GM18508 (cell line): ENCODE measurements around the gene SMARCB1.

ENCODE experiments used
- ATAC-seq: cut with Tn5 transposase; IDR thresholded peaks from one replicate; pipeline ENCODE4 v1.9.1; 2021; ENCODE audit warnings: moderate number of reproducible peaks; ENCODE audit not compliant: insufficient read depth, unreplicated experiment

Gene SMARCB1

DNA sequence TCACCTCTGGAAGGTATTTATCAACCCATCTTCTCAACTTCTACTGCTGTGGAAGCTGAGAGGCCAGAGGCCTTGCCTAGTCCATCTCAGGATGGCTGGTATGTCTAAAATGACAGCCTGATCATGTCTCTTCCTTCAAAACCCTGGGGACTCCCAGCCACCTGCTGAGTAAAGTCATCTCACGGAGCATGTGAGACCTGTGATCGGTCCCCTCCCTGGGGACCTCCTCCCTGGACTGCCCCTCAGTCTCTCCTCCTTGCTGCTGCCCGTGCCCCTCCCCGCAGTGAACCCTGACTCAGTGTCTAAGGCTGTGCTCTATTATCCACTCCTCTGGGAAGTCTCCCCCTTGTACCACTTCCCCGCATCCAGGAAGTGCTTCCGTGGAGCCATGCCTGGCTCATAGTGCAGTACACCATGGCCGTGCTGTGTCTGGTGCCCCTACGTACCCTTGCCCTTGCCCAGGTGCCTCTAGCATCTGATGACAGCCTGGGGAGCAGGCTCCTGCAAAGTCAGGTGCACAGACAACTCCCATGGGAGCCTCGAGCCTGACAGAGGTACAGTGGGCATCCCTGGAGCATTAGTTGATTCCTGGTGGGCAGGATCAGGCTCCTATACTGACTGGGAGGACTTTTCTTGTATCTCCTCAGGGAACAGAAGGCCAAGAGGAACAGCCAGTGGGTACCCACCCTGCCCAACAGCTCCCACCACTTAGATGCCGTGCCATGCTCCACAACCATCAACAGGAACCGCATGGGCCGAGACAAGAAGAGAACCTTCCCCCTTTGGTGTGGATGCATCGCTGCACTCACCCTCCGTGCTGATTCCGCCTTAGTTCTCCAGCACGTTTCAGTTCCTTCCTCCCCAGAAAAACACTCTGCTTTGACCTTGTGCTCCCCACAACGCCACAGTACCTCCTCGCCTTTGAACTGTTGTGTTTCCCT, 13.8 kb downstream of the SMARCB1 start:
- no peak for ATAC-seq

DNA sequence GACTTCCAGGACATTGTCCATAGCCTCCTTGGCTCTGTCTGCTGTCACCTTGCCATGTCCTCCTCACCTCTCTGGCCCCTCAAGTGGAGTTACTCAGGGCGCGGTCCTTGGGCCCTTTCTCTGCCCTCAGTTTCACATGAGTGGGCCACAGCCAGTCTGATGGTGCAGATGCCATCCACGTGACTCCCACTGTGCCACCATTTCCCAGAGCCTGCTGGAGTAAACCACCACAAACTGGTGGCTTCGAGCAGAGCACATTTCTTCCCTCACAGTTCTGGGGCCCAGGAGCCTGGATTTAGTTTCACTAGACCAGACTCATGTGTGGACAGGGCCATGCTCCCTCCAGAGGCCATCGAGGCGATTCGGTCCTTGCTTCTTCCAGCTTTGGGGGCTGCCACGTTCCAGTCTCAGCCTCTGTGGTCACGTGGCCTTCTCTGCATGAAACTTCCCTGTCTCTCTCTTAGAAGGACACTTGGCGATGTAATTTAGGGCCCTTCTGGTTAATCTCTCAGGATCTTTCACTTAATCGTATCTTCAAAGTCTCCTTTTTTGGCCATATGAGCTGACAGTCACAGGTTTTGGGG, 14.6 kb downstream of the SMARCB1 start:
- no peak for ATAC-seq

DNA sequence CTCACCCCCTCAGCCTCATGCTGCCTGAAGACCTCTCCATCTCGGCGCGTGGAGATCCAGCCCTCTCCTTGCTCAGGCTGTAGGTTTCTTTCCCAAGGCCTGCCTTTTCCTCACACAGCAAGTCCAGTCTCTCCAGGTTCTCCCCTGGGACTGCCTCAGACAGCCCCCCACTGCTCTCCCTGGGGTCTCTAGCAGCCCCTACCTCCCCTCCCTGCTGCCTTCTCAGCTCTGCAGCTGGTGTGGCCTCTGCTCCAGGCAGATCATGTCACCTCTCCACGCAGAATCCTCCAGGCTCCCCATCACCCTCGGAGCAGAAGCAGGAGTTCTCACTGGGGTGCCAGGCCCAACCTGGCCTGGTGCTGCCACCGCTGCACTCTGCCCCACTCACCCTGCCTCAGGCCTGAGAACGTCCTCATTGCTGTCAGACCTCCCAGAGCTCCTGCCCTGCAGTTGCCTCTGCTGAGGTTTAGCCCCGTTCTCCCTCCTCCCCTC, 15.2 kb downstream of the SMARCB1 start:
- no peak for ATAC-seq

DNA sequence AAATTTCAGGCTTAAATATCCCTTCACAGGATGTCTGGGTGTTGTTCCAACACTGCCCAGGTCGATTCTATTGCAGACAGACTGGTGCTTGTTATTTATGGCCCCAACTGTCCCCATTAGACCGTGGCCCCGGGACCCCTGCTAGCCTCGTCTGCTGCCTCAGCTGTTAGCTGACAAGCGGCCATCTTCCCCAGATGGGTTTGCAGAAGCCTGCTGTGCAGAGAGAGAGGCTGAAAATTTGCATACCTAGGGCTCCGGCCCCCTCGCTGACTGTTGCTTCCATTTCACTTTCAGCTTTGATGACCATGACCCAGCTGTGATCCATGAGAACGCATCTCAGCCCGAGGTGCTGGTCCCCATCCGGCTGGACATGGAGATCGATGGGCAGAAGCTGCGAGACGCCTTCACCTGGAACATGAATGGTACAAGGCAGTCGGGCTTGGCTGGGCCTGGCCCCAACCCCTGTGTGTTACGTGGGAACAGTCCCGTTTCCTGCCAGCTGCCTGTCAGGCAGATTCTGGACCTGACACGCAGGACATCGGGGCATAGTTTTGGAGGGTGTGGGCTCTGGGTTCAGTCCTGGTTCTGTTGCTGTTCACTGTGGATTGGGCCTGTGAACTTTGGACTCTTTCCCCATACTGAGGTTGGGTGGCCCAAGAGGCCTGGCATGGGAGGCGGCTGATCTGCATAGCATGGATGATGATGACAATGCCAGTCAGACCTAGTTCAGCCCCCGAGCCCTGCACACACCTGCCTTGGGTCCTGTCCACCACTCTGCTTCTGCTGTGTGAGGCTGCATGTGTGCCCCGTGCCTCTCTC, 16.4 kb downstream of the SMARCB1 start:
- ATAC-seq = no peak

DNA sequence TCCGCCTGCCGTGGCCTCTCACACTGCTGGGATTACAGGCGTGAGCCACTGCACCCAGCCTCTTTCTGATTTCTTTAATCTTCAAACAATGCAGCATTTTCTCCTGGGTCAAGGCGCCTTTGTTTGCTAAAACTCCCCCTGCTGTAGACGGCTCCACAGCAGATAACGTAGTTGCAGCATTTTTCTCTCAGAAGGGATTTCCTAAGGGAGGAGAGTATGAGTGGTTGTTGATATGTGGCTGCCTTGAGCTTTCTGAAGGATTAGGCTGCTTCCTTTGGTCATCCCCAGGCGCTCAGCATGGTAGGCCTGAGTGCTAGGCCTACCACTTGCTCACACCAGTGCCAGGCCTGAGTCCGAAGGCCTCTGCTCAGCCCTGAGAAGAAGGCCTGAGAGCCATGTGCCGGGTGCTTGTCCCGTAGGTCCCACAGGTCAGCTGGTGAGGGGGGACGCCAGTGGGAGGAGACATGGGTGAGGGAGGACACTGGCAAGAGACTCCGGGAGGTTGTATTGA, 18.1 kb downstream of the SMARCB1 start:
- no peak for ATAC-seq

DNA sequence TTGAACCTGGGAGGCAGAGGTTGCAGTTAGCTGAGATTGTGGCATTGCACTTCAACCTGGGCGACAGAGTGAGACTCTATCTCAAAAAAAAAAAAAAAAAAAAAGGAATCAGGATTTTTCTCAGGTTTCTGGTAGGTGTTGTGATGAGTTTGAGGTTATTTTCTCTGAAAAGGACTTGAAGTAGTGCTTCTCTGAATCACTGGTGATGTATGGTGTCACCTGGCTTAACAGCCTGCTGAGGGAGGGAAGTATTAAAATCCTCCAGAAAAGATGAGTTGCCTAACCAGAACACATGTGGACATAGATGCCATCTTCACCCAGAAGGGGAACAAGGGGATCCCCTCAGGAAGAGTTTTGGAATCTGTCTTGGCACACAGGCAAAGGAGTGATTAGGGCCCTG, 20.1 kb downstream of the SMARCB1 start:
- no peak for ATAC-seq

DNA sequence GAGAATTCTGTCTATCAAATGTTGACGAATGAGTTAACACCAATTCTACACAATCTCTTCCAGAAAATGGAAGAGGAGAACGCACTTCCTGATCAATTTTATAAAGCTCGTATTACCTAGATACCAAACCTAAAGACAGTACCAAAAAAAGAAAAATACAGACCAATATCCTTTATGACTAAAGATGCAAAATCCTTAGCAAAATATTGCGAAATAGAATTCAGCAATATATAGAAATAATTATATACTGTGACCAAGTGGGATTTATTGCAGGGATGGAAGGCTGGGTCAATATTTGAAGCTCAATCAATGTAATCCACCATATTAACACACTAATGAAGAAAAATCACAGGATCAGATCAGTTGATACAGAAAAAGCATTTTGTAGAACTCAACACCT, 25.6 kb downstream of the SMARCB1 start:
- no peak for ATAC-seq

DNA sequence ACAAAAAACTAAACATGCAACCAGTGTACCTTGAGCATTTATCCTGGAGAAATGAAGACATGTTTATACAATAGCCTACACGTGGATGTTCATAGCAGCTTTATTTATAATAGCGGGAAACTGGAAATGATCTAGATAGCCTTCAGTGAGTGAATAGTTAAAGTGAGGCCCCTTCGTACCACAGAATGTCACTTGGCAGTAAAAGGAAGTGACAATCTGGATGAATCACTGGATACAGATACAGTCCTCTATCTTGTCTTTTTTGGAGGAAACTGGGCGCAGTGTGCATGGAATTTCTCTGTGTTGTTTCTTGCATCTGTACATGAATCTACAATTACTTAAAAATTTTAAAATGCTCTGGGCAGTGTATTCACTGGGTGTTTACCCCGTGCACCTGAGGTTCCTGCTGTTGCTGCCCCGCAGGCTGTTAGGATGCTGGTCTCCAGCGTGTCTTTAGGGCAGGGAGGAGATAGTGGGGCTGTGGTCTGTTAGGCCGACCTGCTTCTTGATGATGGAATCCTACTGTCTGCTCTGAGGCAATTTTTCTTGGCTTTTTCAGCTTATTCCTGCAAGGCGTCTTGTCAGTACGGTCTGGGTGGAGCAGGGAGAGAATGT, 28.9 kb downstream of the SMARCB1 start:
- ATAC-seq = no peak

DNA sequence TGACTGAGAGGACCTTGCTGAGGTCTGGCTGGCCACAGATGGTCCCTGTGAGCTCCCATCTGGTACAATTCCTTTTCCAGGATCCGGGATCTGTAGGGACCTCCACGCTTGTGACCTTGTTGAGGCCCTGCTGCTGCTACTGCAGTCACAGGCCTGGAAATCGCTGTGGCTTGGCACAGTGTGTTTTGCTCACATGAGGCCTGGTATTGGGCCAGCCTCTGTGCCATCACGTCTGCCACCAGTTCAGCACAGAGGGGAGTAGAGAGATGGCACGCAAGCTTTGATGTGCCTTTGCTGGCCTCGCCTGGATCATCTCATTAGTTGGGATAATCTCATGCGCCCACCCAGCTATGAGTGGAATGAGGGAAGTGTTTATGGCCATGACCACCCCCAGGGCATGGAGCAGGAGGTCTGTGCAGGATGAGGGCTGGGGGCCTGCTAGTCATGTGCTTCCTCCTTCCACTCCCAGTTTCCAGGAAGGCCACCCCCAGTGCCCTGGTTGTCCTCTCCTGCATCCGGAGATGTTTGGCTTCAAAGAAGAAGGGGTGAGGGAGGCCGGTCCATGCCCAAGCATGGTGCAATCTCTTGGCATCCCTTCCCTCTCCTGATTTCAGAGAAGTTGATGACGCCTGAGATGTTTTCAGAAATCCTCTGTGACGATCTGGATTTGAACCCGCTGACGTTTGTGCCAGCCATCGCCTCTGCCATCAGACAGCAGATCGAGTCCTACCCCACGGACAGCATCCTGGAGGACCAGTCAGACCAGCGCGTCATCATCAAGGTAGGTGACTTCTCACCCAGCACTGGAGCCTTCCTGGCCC, 29.6 kb downstream of the SMARCB1 start:
- ATAC-seq = no peak

DNA sequence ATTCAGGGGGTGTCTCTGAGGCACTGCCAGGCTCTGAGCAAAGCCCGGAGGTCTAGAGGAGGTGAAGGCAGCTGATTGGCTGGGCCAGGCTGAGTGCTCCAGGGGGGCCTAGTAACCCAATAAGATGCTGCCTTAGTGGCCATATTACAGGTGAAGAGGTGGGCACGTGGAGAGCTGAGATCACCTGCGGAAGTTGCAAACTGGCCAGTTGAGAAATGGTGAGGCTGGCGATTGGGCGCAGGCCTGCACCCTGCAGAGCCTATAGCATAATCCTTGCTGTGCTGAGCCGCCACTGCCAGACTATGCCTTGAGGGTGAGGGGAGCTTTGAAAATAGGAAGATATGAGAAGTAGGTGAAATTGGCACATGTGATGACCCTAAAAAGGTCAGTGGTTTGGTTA, 30.4 kb downstream of the SMARCB1 start:
- ATAC-seq = no peak

DNA sequence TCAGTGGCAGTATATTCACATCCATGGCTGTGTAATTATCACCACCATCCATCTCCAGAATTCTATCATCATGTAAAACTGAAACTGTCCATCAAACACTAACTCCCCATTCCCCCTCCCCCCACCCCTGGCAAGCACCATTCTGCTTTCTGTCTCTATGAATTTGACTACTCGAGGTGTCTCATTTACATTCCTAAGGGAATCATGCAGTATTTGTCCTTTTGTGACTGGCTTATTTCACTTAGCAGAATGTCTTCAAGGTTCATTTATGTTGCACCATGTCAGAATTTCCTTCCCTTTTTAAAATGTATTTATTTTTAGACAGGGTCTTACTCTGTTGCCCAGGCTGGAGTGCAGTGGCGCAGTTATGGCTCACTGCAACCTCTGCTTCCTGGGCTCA, 31.8 kb downstream of the SMARCB1 start:
- no peak for ATAC-seq

DNA sequence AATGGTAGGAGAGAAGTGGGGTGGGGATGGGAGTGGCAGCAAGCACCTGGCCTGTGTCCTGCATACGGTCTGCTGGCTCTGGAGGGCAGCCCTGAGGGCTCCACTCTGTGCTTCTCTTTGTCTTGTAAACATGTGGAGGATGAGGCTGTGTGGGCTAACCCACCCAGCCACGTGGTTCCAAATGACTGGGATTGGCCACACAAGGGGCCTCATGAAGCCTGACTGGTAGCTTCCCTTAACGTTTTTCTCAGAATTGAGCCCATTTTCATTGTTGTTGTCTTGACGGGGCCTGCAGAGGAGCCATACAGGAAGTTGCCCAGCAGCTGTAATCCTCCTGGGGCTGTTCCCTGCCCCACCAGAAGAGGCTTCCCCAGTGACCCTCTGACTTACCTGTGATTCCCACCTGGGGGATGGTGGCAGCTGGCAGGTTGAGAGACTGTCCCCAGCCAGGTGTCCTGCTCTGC, 34.0 kb downstream of the SMARCB1 start:
- no peak for ATAC-seq

DNA sequence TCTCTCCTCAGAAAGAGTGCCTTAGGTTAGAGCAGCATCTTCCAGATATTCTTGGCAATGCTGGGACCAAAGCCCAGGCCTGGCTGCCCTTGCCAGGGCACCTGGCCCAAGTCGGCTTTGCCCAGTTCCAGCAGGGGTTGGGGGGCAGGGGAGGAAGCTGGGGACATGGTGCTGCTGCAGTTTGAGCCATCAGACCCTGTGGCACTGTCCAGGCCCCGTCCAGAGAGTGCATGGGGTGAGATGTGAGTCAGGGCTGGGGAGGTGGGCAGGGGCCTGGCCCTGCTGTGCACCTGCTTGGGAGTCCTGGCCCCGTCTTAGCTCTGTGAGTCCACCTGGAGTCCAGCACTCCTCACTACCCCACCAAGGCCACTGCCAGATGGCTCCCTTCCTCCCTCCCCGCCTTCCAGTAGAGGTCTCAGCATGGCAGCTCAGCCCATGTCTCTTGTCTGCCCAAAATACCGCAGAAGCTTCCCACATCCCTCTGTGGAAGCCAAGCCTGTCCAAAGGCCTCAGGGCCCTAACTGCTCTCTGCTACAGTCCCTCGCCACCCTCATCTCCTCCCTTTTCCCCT, 35.4 kb downstream of the SMARCB1 start:
- ATAC-seq = no peak

DNA sequence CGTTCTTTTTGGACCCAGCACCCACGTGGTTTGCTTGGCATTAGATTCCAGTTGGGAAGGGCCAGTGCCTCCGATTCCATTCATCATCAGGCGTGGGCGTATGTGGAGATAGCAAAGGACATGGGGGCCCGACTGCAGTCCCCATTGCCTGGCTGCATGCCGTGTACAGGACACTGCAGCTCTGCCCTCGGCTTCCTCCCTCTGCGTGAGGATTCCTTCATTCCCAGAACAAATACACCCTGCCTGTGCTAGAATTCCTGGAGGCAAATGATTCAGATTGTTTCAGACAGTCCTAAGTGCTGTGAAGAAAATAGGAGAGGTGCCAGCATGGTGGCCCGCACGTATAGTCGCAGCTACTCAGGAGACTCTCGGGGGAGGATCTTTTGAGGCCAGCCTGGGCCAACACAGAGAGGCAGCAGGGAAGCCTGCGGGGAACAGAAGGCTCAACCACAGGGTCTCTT, 36.6 kb downstream of the SMARCB1 start:
- no peak for ATAC-seq

DNA sequence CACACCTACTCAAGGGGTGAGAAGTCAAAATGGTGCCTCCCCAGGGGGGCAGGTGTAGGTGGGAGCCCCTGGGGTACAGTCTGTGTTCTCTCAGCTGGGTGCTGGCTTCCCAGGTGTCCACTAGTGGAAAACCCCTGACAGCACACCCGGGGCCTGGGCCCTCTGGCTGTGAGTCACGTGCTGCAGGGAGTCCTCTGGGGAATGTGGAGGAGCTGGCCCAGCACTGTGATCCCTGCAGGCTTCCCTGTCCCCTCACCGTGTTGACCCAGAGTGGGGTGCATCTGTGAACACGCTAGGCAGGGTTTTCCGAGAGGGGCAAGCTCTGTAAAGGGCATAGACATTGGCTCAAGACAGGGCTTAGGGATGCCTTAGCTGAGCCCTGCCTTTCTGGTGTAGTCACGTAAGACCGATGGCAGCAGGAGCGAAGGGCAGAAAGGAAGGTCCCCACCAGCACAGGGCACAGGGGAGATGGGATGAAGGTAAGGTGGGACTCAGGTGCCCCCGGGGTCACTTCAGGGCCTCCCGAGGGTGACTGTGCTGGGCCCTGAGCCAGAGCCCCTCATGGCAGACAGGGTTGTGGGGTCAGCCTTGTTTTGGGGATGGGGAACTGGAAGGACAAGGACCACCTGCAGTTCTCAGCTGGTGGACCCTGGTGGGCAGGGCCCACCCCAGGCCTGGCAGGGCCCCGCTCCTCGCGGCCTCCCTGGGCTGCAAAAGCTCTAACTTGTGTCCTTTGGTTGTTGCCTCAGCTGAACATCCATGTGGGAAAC, 37.9 kb downstream of the SMARCB1 start:
- no peak for ATAC-seq

DNA sequence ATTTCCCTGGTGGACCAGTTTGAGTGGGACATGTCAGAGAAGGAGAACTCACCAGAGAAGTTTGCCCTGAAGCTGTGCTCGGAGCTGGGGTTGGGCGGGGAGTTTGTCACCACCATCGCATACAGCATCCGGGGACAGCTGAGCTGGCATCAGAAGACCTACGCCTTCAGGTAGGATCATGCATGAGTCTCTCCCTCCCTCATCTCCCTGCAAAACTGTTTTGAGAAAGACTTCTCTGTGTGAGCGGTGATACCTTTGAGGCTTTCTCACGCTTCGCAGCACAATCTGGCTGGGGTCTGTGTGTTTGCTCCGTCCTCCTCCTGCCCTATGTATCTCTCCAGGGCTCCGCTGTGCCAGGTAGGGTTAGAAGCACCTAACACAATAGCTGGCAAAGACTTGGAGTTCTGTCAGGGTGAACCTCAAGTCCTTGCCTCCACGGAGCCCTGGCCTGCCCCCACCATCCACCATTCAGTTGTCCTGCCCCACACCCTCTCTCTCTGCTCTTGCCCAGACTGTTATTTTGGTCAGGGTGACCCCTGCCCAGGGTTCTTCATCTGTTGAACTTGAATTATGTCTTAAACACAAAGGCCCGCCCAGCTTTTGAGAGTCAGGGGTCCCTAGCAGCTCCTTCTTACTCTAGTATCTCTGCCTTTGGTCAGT, 38.6 kb downstream of the SMARCB1 start:
- no peak for ATAC-seq

DNA sequence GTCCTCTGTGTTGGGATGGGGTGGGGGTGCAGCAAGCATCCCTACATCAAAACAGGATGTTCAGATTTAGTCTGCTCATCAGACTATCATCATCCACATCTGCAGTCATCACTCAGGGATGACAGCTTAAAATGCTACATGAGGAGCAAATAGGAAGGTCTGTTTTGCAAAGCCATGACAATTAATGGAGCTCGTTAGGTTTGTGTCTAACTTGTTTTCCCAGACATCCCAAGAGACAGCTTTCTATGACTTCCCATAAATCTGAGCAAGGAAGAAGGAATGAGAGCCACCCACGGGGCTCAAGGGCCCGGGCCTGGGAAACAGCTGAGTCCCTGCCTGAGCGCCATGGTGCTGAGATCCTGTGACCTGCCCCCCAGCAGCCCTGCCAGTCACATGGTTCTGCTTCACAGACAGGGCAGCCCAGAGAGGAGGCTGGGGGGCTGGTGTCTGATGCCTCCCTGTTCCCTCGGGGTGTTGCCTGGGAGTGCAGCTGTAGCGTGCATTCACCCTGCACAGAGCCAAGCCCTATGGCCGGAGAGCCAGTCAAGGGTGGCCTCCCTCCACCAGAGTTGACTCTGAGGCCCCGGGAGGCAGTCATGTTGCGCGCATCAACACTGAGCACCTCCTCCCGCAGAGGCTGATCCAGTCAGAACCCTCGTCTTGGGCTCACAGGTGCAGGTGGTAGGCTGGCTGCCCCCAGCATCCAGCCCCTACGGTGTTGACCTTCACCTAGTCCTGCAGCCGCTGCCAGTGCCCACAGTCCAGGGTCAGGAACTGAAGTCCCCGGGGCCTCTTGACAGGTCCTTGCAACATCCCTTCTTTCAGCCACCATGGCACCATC, 40.0 kb downstream of the SMARCB1 start:
- ATAC-seq = no peak
